ENCODE results near the gene CEP76. TPM values are rescaled to one million over a fixed set of nuclear protein-coding genes. Genes with fewer than 3 reads are reported as not detected.

CEP76 gene
- polyA plus RNA-seq, 1 donor (not counting 4 experiments of a cell fraction or from before 2014, with no cell fraction given): 10.7 TPM

GRCh38 chr18:12721495-12722275 lies 19.2 kb upstream of the CEP76 start:
- Histone ChIP-seq H3K4me2 (ENCODE audit: control insufficient read depth, extremely low read depth, insufficient read depth, low read depth, low read length) (no peak overlapping the region), H3K4me3 (ENCODE audit: control insufficient read depth in 2 of 3, extremely low read depth in 1 of 3, insufficient read depth in 2 of 3, low read depth in 1 of 3, low read length in 3 of 3) (no peak overlapping the region), H3K9me3 (ENCODE audit: control insufficient read depth, low read depth, low read length) (no peaks in the 10 kb centered on the region), H4K20me1 (ENCODE audit: control insufficient read depth, extremely low read depth, insufficient read depth, low read length) (no peaks in the 10 kb centered on the region), H3K9ac (ENCODE audit: control insufficient read depth, extremely low read depth, insufficient read depth, low read length) (no peak overlapping the region), H3K9me1 (ENCODE audit: control insufficient read depth, extremely low read depth, insufficient read depth, low read length) (no peaks in the 10 kb centered on the region), H3K79me2 (ENCODE audit: control insufficient read depth, insufficient read depth, low read length) (no peaks in the 10 kb centered on the region), H3K27me3 (ENCODE audit: control insufficient read depth, extremely low read depth, insufficient read depth, low read length) (no peaks in the 10 kb centered on the region), H3K36me3 (ENCODE audit: control insufficient read depth in 2 of 2, extremely low read depth in 1 of 2, insufficient read depth in 2 of 2, low read length in 2 of 2) (peaks cover 8 to 31% of the 10 kb centered on the region in 2 experiments), H3K4me1 (ENCODE audit: control insufficient read depth, extremely low read depth, insufficient read depth, low read length) (no peaks in the 10 kb centered on the region), H2AFZ (ENCODE audit: control insufficient read depth, low read length) (no peak overlapping the region), H3K27ac (ENCODE audit: control insufficient read depth, insufficient read depth, low read length) (no peak overlapping the region)
- DNase-seq (ENCODE audit: low read depth, low spot score): no peak
- FAIRE-seq: no peak
- TF ChIP-seq CTCF (optimal IDR thresholded peaks at IDR 0.05 in 1 of 3, IDR thresholded peaks at IDR 0.05 in 1 of 3, conservative IDR thresholded peaks at IDR 0.05 in 1 of 3; ENCODE audit: extremely low read depth in 1 of 3, insufficient read depth in 2 of 3, low read length in 3 of 3) (no peak), EZH2 (IDR thresholded peaks at IDR 0.05; ENCODE audit: low read length) (no peak)
- dilution Hi-C loops (cut with MboI; ENCODE audit: extremely low pct_ligation_motif_present, low sequenced_read_pairs): no loop called here

- FAIRE-seq (no peak), DNase-seq (ENCODE audit: low read depth, low spot score) (no peak)
- H3K9me1 ChIP-seq (ENCODE audit: control insufficient read depth, extremely low read depth, insufficient read depth, low read length): no peaks in the 10 kb centered on the region
- no peaks in the 10 kb centered on the region for H3K9me3 ChIP-seq (ENCODE audit: control insufficient read depth, low read depth, low read length)
- dilution Hi-C loops (cut with MboI; ENCODE audit: extremely low pct_ligation_motif_present, low sequenced_read_pairs): no loop called here
- H3K4me3 ChIP-seq (ENCODE audit: control insufficient read depth in 2 of 3, extremely low read depth in 1 of 3, insufficient read depth in 2 of 3, low read depth in 1 of 3, low read length in 3 of 3): no peak overlapping the region
- H3K27ac ChIP-seq (ENCODE audit: control insufficient read depth, insufficient read depth, low read length): no peak overlapping the region
- H2AFZ ChIP-seq (ENCODE audit: control insufficient read depth, low read length): no peak overlapping the region
- H3K9ac ChIP-seq (ENCODE audit: control insufficient read depth, extremely low read depth, insufficient read depth, low read length): no peak overlapping the region
- peaks cover 7% of the 10 kb centered on the region for H3K79me2 ChIP-seq (ENCODE audit: control insufficient read depth, insufficient read depth, low read length)
- no peaks in the 10 kb centered on the region for H3K4me1 ChIP-seq (ENCODE audit: control insufficient read depth, extremely low read depth, insufficient read depth, low read length)
- H3K4me2 ChIP-seq (ENCODE audit: control insufficient read depth, extremely low read depth, insufficient read depth, low read depth, low read length): no peak overlapping the region
- peaks cover 11 to 23% of the 10 kb centered on the region in 2 experiments for H3K36me3 ChIP-seq (ENCODE audit: control insufficient read depth in 2 of 2, extremely low read depth in 1 of 2, insufficient read depth in 2 of 2, low read length in 2 of 2)
- no peaks in the 10 kb centered on the region for H4K20me1 ChIP-seq (ENCODE audit: control insufficient read depth, extremely low read depth, insufficient read depth, low read length)
- TF ChIP-seq EZH2 (IDR thresholded peaks at IDR 0.05; ENCODE audit: low read length) (no peak), CTCF (optimal IDR thresholded peaks at IDR 0.05 in 1 of 3, IDR thresholded peaks at IDR 0.05 in 1 of 3, conservative IDR thresholded peaks at IDR 0.05 in 1 of 3; ENCODE audit: extremely low read depth in 1 of 3, insufficient read depth in 2 of 3, low read length in 3 of 3) (no peak)
- no peaks in the 10 kb centered on the region for H3K27me3 ChIP-seq (ENCODE audit: control insufficient read depth, extremely low read depth, insufficient read depth, low read length)
Measured at GRCh38 chr18:12711446-12711845, 8.9 kb upstream of the CEP76 start.

Measured in keratinocyte (primary cell).